ENCODE measurements around the gene FAXC. TPM values are rescaled to one million over a fixed set of nuclear protein-coding genes. Genes with fewer than 3 reads are reported as not detected.

Gene FAXC
- total and polyA plus RNA-seq, 2 donors (not counting 3 experiments of a cell fraction or from before 2014, with no cell fraction given) = 3.4 to 3.6 TPM

DNA sequence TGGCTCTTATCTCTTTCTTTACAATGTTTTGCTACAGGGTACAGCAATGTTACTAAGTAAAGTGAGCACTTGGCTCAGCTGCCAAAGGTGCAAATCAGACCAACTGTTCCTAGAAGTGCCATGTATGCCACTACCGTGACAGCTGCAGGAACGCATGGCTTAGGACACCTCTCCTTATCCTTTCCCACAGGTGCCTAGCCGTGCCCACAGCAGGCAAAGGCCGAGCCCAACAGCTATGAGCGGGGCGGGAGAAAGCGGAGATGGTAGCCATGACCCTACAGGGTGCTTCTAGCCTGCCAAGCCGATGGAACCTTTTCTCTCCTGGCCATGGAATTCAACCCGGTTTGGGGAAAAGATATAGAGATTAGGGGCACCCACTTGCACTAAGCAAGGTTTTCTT, 97.1 kb downstream of the FAXC start:
- intact Hi-C loops (cut with micrococcal nuclease) (no loop called here), dilution Hi-C loops (cut with MboI; ENCODE audit: extremely low pct_ligation_motif_present, low sequenced_read_pairs) (no loop called here)
- DNase-seq (ENCODE audit: low read depth, low spot score) (no peak), FAIRE-seq (no peak)
- CTCF ChIA-PET = no interaction called here
- Histone ChIP-seq H3K27me3 (ENCODE audit: control insufficient read depth in 2 of 2, insufficient read depth in 2 of 2, low read length in 2 of 2) (no peaks in the 10 kb centered on the region), H4K20me1 (replicated peaks; ENCODE audit: control insufficient read depth, extremely low read depth, insufficient read depth, low read length) (no peaks in the 10 kb centered on the region), H3K4me1 (ENCODE audit: control insufficient read depth, extremely low read depth, insufficient read depth, low read length) (no peaks in the 10 kb centered on the region), H3K4me2 (ENCODE audit: insufficient read depth, low read length) (no peak overlapping the region), H3K9me3 (replicated peaks; ENCODE audit: control insufficient read depth, insufficient read depth, low read length) (no peaks in the 10 kb centered on the region), H2AFZ (ENCODE audit: low read depth, low read length) (no peak overlapping the region), H3K4me3 (replicated peaks in 1 of 3; ENCODE audit: insufficient read depth in 1 of 3, low read depth in 1 of 3, low read length in 3 of 3) (no peak overlapping the region), H3K9ac (replicated peaks; ENCODE audit: extremely low read depth, insufficient read depth, low read length) (no peak overlapping the region), H3K27ac (ENCODE audit: insufficient read depth, low read depth, low read length) (no peak overlapping the region), H3K9me1 (replicated peaks; ENCODE audit: control insufficient read depth, extremely low read depth, insufficient read depth, low read length) (no peaks in the 10 kb centered on the region), H3K36me3 (ENCODE audit: control insufficient read depth in 2 of 2, extremely low read depth in 1 of 2, insufficient read depth in 2 of 2, low read length in 2 of 2) (no peaks in the 10 kb centered on the region), H3K79me2 (ENCODE audit: control insufficient read depth, insufficient read depth, low read length) (no peaks in the 10 kb centered on the region)
- POLR2A ChIA-PET = no interaction called here
- no TSS peak for BruUV-seq (replicated peaks)
- no peak for TF ChIP-seq FOS (IDR thresholded peaks at IDR 0.05; ENCODE audit: borderline replicate concordance, insufficient read depth, low read length)
- TF ChIP-seq MYC (IDR thresholded peaks at IDR 0.05; ENCODE audit: low read depth, low read length) = no peak
- TF ChIP-seq, protein P1, sequence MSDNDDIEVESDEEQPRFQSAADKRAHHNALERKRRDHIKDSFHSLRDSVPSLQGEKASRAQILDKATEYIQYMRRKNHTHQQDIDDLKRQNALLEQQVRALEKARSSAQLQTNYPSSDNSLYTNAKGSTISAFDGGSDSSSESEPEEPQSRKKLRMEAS (IDR thresholded peaks at IDR 0.05; ENCODE audit: insufficient read depth, insufficient read length) = no peak
- no peak for TF ChIP-seq EZH2 (IDR thresholded peaks at IDR 0.05; ENCODE audit: borderline replicate concordance, low read depth, low read length, severe bottlenecking)
- TF ChIP-seq, protein P2, sequence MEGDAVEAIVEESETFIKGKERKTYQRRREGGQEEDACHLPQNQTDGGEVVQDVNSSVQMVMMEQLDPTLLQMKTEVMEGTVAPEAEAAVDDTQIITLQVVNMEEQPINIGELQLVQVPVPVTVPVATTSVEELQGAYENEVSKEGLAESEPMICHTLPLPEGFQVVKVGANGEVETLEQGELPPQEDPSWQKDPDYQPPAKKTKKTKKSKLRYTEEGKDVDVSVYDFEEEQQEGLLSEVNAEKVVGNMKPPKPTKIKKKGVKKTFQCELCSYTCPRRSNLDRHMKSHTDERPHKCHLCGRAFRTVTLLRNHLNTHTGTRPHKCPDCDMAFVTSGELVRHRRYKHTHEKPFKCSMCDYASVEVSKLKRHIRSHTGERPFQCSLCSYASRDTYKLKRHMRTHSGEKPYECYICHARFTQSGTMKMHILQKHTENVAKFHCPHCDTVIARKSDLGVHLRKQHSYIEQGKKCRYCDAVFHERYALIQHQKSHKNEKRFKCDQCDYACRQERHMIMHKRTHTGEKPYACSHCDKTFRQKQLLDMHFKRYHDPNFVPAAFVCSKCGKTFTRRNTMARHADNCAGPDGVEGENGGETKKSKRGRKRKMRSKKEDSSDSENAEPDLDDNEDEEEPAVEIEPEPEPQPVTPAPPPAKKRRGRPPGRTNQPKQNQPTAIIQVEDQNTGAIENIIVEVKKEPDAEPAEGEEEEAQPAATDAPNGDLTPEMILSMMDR (IDR thresholded peaks at IDR 0.05; ENCODE audit: extremely low read depth in 1 of 2, insufficient read depth in 1 of 2, low read depth in 1 of 2, low read length in 2 of 2) = no peak
- TF ChIP-seq JUN (IDR thresholded peaks at IDR 0.05; ENCODE audit: borderline replicate concordance, insufficient read depth, insufficient read length, low read depth) = no peak
- no peak for TF ChIP-seq GATA2 (IDR thresholded peaks at IDR 0.05; ENCODE audit: insufficient read depth, insufficient read length, low read depth, low read length)
- no peak for TF ChIP-seq POLR2A (IDR thresholded peaks at IDR 0.05; ENCODE audit: low read depth, low read length)
- no peak for TF ChIP-seq POLR2AphosphoS5 (IDR thresholded peaks at IDR 0.05; ENCODE audit: insufficient read depth, low read depth, low read length)

Data from endothelial cell of umbilical vein (primary cell).